ENCODE measurements around the gene VIPR2.
"Not testable (repeated sequence)": the region's sequence is repeated elsewhere in the genome, so short reads cannot be mapped to it uniquely, and the experiment has no call there.

Gene VIPR2

DNA sequence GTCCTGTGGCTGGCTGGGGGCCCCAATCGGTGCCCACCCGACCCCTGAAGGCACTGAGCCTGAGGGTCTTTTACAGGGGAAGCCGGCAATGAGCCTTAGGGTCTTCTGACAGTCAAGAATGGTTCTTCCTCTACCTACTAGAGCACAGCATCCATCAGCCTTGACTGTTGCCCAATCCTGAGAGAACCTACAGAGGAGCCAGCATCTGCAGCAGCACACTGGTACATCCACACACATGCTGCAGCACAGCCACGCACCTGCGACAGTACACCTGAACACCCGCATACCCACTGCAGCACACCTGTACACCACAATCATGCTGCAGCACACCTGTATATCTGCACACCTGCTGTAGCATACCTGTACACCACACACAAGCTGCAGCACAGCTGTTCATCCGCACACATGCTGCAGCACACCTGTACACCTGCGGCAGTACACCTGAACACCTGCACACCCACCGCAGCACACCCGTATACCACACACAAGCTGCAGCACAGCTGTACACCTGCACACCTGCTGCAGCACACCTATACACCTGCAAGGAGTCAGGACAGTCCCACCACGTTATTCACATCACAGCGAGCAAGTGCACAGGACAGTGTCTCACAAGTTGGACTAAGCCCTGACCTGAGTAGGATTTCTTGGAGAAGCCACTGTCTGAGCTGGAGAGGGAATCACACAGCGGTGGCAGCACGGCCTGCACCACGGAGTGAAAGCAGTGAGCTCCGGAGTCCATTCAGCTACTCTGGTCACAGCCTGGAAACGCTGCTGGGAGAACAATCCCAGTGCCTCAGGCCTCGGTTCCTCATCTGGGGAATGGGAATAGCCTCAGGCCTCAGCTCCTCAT lies 56.4 kb downstream of the VIPR2 start:
- DNase-seq = no peak

DNA sequence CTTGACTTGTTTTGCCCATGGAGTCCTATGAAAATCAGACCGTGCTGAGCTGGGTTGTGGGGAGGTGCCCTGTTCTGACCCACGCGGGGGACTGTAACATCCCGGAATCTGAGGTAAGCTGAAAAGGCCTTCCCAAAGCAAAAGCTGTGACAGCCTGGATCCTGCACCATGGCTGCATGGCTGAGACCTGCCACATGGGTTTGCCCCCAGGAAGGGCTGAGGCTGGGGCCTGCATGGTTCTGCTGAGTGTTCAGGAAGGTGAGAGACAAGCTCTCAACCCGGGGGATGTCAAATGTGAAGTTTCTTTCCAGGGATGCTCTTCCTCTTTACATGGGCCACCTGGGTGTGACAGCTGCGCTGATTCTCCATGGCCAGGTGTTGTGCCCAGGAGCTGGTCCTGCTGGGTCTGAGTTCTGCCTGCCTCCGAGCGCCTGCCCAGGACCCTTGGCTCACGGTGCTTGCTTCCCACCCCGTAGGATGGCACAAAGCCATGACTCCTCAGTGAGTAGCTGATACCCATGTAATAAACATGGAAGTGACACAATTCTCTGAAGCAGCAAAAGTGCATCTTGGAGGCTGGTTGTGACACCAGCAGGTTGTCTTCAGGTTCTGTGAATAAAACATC lies 58.3 kb downstream of the VIPR2 start:
- DNase-seq = no peak

DNA sequence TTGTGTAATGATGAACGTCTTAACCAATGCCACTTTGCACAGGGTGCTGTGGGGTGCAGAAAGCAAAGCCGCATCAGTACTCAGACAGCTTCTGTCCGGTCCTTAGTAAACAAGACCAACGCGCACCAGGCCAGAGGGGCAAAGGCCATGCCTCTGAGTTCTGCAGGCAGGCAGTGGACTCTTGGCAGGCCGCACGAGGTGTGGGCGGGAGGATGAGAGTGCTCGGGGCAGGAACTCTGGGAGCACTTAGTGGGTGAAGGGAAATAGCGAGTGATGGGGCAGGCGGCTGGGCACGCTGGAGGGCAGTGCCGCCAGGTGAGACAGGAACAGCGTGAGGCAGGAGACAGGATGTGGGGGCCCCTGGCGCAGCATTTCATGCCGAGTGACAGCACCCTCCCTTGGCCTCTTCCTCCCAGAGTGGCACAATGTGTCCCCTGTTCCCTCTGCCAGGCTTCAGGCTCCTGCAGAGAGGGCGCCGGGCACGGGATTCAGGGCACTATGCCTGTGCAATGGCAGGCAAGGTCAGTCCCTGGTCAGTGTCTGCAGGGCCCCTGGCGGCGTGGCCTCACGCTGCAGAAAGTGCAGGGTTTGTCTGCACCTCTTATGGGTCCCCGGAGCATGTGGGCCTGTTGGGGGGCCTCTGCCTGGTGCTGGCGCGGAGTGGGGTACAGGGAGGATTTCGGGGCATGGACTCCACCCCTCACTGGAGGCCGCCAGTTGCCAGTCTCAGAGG lies 60.4 kb downstream of the VIPR2 start:
- no peak for DNase-seq

DNA sequence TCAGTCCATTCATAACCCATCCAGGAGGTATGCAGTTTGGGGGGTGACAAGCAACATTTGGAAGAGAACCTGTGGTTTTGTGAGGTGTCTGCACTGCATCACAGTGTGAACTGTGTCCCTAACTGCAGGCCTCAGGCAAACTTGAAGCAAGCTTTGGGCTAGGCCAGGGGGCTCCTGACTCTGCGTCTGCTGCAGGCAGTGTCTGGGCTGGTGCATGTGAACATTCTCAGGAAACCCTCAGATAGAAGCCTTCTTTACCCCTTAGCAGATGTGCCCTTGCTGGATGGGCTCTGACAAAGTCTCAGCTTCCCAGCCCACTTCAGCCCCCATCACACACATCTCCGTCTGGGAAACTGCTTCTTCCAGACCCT lies 61.0 kb downstream of the VIPR2 start:
- no peak for DNase-seq

DNA sequence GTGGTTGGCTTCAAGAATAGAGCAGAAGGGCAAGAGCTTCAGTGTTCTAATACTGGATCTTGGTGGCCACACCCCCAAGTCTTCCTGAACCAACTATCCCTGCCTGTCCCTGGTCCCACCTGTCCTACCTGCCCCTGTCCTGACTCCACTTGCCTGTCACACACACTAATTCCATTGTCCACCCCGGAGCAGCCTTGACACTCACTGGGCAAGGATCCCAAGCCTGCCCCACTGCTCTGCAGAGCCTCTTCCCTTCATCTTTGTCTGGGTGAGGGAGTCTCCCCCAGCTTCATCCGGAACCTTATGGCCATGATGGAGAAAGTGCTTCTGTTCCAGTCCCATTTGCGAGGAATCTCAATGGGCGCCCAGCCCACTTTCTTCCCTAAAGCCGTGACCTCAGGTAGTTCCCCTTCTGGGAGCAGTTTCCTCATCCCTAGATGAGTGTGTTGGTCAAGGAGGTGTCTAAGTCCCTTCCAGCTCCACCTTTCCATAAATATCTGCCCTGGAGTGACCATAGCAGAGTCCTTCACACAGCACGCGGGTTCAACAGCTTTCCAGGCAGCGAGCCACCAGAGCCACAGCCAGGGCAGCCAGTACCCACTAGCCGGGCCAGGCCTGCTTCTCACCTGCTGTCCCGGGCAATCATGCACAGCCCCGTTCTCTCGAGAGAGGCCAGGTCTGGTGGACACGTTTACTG lies 61.5 kb downstream of the VIPR2 start:
- DNase-seq = no peak

DNA sequence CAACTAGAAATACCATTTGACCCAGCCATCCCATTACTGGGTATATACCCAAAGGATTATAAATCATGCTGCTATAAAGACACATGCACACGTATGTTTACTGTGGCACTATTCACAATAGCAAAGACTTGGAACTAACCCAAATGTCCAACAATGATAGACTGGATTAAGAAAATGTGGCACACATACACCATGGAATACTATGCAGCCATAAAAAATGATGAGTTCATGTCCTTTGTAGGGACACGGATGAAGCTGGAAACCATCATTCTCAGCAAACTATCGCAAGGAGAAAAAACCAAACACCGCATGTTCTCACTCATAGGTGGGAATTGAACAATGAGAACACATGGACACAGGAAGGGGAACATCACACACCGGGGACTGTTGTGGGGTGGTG lies 62.6 kb downstream of the VIPR2 start:
- not testable (repeated sequence) for DNase-seq

DNA sequence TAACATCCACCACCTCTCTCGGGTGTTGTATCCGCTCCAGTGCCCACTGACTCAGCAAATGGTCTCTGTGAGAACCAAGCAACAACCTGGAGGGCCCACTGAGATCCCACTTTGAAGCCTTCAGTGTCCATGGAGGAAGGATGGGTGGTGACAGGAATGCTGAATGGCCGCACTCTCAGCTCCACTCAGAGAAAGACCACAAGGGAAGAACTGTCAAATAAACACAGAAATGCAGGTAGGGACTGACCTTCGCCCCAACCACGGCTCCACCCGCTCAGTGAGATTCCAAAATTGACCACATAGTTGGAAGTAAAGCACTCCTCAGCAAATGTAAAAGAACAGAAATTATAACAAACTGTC lies 65.8 kb downstream of the VIPR2 start:
- DNase-seq = no peak

DNA sequence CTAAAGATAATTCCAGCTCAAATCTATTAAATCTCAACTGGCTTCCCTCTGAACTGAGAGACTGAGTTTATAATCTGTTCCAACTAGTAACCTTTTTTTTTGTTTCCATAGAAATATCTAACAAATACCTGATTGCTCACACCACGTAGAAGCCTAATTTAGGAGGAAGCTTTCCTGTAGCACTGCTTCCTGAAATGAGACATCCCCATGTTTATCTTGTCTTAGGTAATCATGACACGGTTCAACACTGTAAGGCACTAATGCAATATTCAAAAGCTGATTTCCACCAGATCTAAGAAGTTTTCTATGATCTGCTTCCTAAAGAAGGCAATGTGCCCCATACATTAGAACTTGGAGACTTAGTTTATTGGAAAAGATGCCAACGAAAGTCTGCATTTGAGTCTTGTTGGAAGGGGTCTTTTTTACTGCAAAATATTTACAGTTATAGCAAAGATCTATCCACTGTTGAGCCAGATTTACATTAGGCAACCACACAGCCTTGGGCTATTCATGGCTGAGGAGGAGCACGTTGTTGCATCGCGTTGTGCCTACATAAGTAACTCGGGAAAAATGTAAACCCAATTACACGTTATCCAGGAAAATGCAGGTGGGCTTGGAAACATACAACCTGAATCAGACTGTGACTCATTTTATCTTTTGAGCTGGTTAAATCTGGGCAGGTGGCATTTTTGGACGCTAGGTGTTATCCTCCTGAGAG lies 66.3 kb downstream of the VIPR2 start:
- DNase-seq = no peak

DNA sequence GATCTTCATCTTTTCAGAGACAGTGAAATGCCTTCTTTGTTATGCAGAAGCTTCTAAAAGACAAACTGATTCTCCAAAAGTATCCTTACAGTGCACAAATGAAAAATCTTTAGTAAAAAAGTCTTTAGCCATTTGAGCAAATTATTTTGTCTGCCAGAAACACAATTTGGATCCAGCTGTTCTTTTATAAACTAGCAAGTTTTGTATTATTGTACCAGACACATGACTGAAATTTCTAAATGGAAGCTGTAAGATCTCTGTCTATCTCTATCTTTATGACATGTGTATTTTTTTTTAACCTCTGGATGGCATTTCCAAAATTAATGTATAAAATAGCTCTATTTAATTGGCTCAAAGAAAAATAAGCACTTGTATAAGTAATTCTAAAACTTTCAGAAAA lies 68.3 kb downstream of the VIPR2 start:
- no peak for DNase-seq

DNA sequence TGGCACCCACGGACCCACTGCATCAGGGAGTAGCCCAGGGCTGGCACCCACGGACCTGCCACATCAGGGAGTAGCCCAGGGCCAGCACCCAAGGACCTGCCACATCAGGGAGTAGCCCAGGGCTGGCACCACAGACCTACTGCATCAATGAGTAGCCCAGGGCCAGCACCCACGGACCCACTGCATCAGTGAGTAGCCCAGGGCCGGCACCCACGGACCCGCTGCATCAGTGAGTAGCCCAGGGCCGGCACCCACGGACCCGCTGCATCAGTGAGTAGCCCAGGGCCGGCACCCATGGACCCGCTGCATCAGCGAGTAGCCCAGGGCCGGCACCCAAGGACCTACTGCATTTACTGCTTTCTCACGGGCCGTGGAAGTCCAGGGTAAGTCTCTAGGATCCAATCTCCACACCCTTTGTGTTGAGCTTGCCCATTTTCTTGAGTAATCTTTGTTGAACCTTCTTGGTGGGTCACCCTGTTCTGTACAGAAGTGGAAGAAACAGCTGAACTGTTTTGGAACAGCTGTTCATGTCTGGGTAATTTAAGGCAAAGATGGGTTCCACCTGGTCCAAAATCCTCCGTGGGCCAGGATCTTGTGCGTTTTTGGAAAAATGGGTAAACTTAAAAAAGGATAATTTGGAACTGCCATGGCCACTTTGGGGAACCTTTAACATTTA lies 69.0 kb downstream of the VIPR2 start:
- no peak for DNase-seq

DNA sequence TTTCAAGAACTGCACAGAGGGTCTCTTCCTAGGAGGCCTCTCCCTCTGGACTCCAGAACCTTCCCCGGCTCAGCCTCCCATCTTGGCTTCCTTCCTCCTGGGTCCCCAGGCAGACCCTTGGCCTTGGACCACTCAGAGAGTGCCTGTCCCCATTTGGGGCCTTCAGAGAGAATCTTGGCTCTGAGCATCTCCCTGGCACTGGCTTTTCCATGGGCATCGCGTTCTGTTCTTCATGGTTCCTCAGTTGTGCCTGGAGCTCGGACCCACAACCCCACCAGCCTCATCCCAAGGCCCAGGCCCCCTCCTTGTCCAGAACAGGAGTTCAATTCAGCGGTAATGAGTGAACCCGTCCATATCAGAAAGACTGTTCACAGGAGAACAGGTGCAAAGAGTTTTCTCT lies 73.4 kb downstream of the VIPR2 start:
- DNase-seq = no peak

DNA sequence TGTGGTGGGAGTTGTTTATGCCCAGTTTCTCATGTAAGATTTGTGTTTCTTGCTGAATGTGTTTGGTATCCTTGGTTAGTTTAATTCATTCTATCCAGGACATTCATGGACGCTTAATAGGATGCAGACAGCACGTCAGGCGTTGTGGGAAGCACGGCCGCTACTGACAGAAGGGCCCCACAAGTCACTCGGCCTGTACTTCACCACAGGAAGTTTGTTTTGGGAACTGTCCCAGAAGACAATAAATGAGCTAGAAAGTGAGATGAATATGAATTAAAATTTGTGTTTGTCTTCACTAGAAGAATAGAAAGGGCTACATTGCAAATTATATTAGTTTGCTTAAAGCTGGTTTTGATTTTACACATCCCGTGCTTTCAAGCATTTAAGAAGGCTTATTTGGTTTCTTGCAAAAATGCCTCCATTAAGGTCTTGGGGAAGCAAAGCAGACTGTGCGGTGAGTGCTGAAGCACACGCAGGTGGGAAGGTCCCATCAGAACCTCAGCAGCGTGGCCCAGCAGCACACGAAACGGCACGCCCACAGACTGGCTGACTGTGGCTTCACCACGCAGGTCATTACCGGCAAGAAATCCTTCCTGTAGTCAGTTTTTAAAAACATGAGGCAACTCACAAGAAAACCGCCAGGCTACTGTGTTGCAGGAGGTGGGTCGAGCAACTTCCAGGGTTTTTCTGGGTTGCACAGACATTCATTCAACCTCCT lies 74.1 kb downstream of the VIPR2 start:
- DNase-seq = no peak

DNA sequence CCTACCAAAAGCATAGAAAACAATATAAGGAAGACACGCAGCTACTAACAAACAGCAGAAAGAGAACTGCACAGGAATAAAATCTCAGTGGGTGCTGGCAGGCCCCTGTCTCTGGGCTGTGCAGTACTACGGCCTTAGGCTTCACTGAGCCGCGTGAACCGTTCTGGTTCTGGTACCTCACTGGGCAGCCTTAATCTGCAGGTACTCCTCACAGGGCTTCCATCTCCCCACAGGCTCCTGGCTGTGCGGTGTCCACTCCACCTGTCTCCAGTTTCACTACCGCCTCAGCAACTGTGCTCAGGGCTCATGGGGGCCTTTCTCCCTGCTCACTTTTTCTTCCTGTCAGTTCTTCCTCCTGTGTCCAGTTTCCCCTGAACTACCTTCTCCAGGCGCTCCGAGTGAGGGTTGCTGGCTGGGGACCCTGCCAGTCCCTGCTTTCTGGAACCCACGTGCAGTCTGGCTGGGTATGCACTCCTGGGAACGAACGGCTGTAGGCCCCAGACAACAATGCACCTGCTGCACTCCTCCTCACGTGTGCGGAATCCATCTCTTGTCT lies 75.7 kb downstream of the VIPR2 start:
- no peak for DNase-seq

DNA sequence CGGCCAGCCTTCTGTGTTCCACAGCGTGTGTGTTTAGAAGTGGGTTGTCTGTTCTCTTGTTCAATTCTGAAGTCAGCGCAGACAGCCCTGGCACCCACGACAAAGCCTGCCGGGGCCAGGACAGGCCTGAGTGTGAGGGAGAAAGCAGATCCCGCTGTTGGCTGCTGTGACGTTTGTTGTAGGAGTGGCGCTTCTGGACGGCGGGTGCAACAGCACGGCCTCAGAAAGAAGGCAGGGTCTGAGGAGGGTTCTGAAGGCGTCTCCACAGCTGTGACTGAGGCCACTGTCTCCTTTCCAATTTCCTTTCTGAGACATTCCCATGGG lies 76.2 kb downstream of the VIPR2 start:
- DNase-seq = no peak

DNA sequence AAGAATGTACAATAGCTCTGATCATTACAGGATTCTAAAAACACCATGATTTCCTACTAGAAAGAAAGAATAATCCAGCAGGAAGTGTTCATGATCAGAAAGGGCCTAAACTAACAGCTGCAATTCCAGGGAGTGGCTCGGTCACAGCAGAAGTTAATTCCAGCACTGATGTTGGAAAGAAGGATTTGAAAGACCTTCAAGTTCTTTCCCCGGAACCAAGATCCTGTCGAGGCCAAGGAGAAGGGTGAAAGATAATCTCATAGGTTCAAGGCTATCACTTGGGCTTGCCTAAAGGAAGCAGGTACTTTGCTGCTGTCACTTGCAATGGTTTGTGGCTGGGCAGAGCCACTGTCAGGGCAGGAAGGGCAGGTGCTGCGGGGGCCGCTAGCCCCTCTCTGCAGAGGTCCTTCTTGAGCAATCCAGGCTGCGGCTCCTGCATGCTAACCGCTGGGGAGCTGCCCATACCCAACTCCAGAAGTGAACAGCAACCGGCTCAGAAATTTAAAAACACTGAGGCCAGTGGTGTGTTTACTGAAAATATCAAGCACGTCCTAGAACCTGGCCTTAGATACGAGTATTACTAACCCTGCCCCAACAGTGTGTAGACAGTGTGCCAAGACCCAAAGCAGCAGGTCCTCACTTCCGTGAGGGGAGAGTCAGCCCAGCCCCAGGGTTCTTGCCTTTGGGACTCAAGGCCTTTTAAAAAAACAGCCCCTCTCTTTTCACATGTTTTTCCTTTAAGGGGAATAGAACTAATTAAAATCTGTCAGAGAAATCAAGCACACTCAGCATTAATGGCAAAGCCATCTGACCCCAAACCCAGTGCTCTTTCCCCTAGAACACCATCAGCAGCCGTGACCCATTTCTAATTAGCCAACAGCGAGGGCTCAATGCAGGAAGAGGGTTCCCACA lies 76.8 kb downstream of the VIPR2 start:
- no peak for DNase-seq

DNA sequence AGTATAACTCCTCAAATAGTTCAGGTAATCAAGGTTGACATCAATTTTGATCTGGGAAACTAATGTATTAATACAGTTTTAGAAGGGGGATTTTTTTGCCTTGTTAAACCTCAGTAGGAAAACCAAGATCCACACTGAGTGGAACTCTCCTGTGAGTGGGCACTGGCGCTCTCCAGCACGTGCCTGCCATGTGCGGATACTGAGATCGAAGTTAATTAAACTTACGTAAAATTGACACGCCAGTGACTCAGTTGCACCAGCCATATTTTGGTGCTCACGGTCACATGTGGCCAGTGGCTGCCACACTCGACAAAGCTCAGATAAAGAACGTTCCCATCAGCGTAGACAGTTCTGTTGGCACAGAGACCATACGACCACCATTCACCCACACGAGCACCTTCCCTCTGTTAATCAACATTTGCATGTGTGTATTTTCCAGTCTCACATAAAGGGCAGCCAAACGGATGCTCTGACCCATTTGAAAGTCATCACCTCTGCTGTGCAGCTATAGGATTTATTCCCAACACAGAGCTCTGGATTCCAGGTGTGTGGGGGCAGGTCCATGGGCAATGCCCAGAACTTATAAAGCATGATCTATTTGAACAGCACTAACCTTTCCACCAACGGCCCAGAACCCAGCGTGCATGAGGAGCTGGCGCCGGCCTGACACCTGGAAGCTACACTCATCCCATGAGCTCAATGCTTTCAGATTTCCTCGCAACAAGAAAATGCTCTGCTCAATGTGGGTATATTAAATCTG lies 77.7 kb downstream of the VIPR2 start:
- DNase-seq = no peak

DNA sequence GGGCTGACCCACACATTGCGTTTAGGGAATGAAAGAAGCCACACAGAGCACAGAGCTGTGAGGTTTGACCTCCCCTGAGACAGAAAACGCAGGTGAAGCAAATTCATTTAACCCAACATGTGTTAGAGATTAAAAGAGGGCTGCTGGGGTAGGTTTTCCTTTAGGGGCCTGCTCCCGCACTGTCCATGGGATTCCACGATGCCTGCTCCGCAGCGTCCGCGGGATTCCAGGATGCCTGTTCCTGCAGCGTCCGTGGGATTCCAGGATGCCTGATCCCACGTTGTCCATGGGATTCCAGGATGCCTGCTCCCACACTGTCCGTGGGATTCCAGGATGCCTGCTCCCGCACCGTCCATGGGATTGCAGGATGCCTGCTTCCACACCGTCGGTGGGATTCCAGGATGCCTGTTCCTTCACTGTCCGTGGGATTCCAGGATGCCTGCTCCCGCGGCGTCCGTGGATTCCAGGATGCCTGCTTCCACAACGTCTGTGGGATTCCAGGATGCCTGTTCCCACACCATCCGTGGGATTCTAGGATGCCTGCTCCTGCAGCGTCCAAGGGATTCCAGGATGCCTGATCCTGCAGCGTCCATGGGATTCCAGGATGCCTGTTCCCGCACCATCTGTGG lies 78.7 kb downstream of the VIPR2 start:
- no peak for DNase-seq

DNA sequence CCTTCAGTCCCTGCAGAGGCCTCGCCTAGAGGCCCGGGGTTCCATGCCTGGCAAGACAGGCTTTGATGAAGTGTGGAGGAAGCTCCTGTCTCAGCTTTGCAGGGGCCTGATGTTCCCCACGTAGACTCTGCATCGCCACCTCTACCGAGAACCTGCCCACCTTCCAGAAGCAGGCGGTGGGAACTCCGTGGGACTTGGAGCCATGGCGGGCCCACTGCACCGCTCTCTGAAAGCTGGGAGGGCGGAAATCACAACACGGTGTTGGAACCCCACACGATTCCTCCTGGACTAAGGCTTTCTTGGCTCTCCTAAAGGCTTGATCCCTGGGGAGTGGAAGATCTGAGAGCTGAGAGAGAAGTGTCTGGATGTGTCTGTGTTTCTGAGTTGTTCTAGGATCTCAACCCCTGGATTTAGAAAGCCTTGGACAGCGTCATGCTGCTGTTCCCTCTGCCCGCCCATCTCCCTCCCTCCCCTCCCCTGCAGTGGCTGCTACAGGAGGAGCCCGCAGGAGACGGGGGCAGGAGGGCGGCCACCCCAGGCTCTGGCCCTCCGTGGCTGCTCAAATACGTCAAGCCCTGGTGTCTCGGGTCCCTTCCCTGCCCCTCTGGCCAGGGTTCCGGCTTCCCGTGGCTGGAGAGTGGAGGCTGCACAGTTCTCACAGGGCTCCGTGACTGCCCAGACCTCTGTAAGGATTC lies 79.7 kb downstream of the VIPR2 start:
- no peak for DNase-seq

Data from NCI-H526 treated with DMSO at 0.1 percent for 48 hours (cell line).